Stimulated activated naive B cell treated with anti-CD40 and anti-IgM and Interleukin-4, amounts not matched to agents 10 μg/mL and 1 μg/mL and 100 μg/mL, for 72 hours (primary cell): ENCODE results near the gene KCNMA1.
"Not testable (repeated sequence)": the region's sequence is repeated elsewhere in the genome, so short reads cannot be mapped to it uniquely, and the experiment has no call there.

ENCODE experiments used
- ATAC-seq, 2 donors: fragments of 150-1000 bp; cut with Tn5 transposase; replicated peaks; 2 replicates each; pipeline ENCODE4 v1.10.0; 2021; ENCODE audit warnings: moderate library complexity in 1 of 2
- DNase-seq: peaks from one replicate; pipeline ENCODE4 v3.0.0; 2021
- H3K27ac Mint-ChIP-seq: one replicate; pipeline ENCODE4 v1.8.0; 2022; ENCODE audit warnings: mild to moderate bottlenecking, mixed read lengths
- H3K27me3 Mint-ChIP-seq, 2 donors: one replicate each; pipeline ENCODE4 v1.8.0; 2022; ENCODE audit warnings: mixed read lengths in 2 of 2
- H3K36me3 Mint-ChIP-seq, 2 donors: one replicate each; pipeline ENCODE4 v1.8.0; 2022; ENCODE audit warnings: mixed read lengths in 2 of 2, mild to moderate bottlenecking in 1 of 2
- H3K4me1 Mint-ChIP-seq, 2 donors: one replicate each; pipeline ENCODE4 v1.8.0; 2022; ENCODE audit warnings: mixed read lengths in 2 of 2, mild to moderate bottlenecking in 1 of 2
- H3K4me3 Mint-ChIP-seq, 2 donors: one replicate each; pipeline ENCODE4 v1.8.0; 2022; ENCODE audit warnings: mild to moderate bottlenecking in 2 of 2, mixed read lengths in 2 of 2, moderate library complexity in 1 of 2
- H3K9me3 Mint-ChIP-seq, 2 donors: one replicate each; pipeline ENCODE4 v1.8.0; 2022; ENCODE audit warnings: mixed read lengths in 2 of 2, mild to moderate bottlenecking in 1 of 2

KCNMA1 gene

GRCh38 chr10:77350711-77351119, 286.9 kb downstream of the KCNMA1 start:
- H3K9me3 Mint-ChIP-seq = peaks cover 0 to 3% of the 10 kb centered on the region in 2 donors
- H3K4me1 Mint-ChIP-seq = no peaks in the 10 kb centered on the region
- H3K27me3 Mint-ChIP-seq = peaks cover 0 to 5% of the 10 kb centered on the region in 2 donors
- H3K27ac Mint-ChIP-seq = no peak overlapping the region
- no peaks in the 10 kb centered on the region for H3K36me3 Mint-ChIP-seq
- DNase-seq (no peak), ATAC-seq (peak; percentile 19 to 27)
- H3K4me3 Mint-ChIP-seq = no peak overlapping the region

GRCh38 chr10:77350134-77350533, 287.5 kb downstream of the KCNMA1 start:
- DNase-seq = no peak
- peaks cover 0 to 5% of the 10 kb centered on the region in 2 donors for H3K27me3 Mint-ChIP-seq
- H3K4me1 Mint-ChIP-seq = no peaks in the 10 kb centered on the region
- no peak overlapping the region for H3K27ac Mint-ChIP-seq
- no peak overlapping the region for H3K4me3 Mint-ChIP-seq
- H3K36me3 Mint-ChIP-seq = no peaks in the 10 kb centered on the region
- no peak for ATAC-seq
- peaks cover 0 to 1% of the 10 kb centered on the region in 2 donors for H3K9me3 Mint-ChIP-seq

DNA sequence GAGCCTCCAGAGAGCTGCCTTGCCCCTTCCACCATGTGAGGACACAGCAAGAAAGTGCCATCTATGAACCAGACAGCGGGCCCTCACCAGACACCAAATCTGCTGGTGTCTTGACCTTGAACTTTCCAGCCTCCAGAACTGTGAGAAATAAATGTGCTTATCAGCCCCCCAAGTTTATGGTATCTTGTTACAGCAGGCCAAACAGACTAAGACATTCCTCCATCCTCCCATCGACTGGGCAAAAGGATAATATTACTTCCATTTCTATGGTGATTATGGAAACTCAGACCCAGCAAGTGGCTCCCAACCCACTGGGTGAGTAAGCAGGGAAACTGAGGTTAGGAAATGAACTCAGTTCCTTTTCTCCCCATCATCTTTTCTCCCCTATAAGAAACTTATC, 288.4 kb downstream of the KCNMA1 start:
- H3K4me3 Mint-ChIP-seq = no peak overlapping the region
- DNase-seq (no peak), ATAC-seq (no peak)
- no peak overlapping the region for H3K27ac Mint-ChIP-seq
- no peaks in the 10 kb centered on the region for H3K9me3 Mint-ChIP-seq
- no peaks in the 10 kb centered on the region for H3K36me3 Mint-ChIP-seq
- peaks cover 0 to 7% of the 10 kb centered on the region in 2 donors for H3K27me3 Mint-ChIP-seq
- H3K4me1 Mint-ChIP-seq = no peaks in the 10 kb centered on the region

- Mint-ChIP-seq H3K27ac (no peak overlapping the region), H3K36me3 (no peaks in the 10 kb centered on the region), H3K27me3 (peaks cover 0 to 12% of the 10 kb centered on the region in 2 donors), H3K4me3 (no peak overlapping the region), H3K9me3 (no peaks in the 10 kb centered on the region), H3K4me1 (no peaks in the 10 kb centered on the region)
- DNase-seq (no peak), ATAC-seq (no peak)
These were observed 288.9 kb downstream of the KCNMA1 start for GRCh38 chr10:77348751-77349150.

- Mint-ChIP-seq H3K27ac (no peak overlapping the region), H3K36me3 (no peaks in the 10 kb centered on the region), H3K4me1 (no peaks in the 10 kb centered on the region), H3K9me3 (peaks cover 0 to 2% of the 10 kb centered on the region in 2 donors), H3K27me3 (peaks cover 0 to 14% of the 10 kb centered on the region in 2 donors), H3K4me3 (no peak overlapping the region)
- no peak for ATAC-seq
- no peak for DNase-seq
These were observed 289.5 kb downstream of the KCNMA1 start for GRCh38 chr10:77348082-77348481.

DNA sequence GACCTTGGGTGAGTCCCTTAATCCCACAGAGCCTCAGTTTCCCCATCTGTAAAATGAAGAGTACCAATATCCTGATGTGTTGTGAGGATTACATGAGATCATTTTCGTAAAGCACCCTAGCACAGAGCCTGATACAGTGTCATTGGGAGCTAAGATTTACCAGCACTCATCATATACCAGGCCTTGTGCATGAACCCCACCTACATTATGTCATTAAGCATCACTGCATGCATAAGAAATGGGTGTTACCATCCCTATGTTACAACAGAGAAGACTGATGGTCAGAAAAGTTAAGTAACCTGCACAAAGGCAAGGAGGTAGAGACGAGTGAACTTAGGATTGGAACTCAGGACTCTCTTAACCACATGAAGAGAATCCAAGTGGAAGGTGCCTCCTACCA, 290.6 kb downstream of the KCNMA1 start:
- ATAC-seq = no peak
- H3K36me3 Mint-ChIP-seq = no peaks in the 10 kb centered on the region
- no peak overlapping the region for H3K27ac Mint-ChIP-seq
- H3K4me1 Mint-ChIP-seq = no peaks in the 10 kb centered on the region
- no peak for DNase-seq
- H3K4me3 Mint-ChIP-seq = no peak overlapping the region
- H3K9me3 Mint-ChIP-seq = peaks cover 0 to 2% of the 10 kb centered on the region in 2 donors
- H3K27me3 Mint-ChIP-seq = peaks cover 0 to 14% of the 10 kb centered on the region in 2 donors

- H3K4me3 Mint-ChIP-seq = no peak overlapping the region
- no peak for ATAC-seq
- H3K36me3 Mint-ChIP-seq = no peaks in the 10 kb centered on the region
- DNase-seq = no peak
- H3K4me1 Mint-ChIP-seq = no peaks in the 10 kb centered on the region
- H3K27ac Mint-ChIP-seq = no peak overlapping the region
- H3K27me3 Mint-ChIP-seq = peaks cover 4 to 24% of the 10 kb centered on the region in 2 donors
- peaks cover 2 to 9% of the 10 kb centered on the region in 2 donors for H3K9me3 Mint-ChIP-seq
These were observed 296.6 kb downstream of the KCNMA1 start for GRCh38 chr10:77341055-77341454.

- not testable (repeated sequence) for H3K36me3 Mint-ChIP-seq, H3K4me3 Mint-ChIP-seq, H3K27ac Mint-ChIP-seq, H3K9me3 Mint-ChIP-seq, DNase-seq, H3K4me1 Mint-ChIP-seq, ATAC-seq
- H3K27me3 Mint-ChIP-seq = peaks cover 4 to 28% of the 10 kb centered on the region in 2 donors
These were observed 297.7 kb downstream of the KCNMA1 start for GRCh38 chr10:77339872-77340271.

- Mint-ChIP-seq H3K27me3 (peaks cover 4 to 26% of the 10 kb centered on the region in 2 donors), H3K27ac (no peak overlapping the region), H3K9me3 (peaks cover 2 to 9% of the 10 kb centered on the region in 2 donors), H3K4me3 (no peak overlapping the region), H3K4me1 (no peaks in the 10 kb centered on the region), H3K36me3 (no peaks in the 10 kb centered on the region)
- DNase-seq = no peak
- ATAC-seq = no peak
These were observed 298.4 kb downstream of the KCNMA1 start for GRCh38 chr10:77339166-77339565.

DNA sequence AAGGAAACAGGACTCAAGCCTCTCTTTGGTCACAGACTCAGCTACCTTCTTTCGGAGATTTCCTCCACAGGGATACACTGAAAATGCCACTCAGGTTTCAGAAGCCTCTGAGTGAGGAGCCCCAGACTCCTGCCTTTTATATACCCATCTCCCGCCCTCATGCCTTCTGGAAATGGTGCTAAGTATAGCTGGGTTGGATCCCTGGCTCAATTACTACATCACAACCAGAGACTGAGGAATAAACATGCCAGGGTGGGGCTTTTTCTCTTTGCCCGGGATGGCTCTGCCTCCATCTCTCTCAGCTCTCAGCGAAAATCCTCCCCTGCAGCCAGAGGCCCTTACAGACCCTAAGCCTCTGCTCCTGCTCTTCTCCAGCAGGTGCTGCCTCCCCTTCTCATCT, 299.5 kb downstream of the KCNMA1 start:
- peaks cover 4 to 19% of the 10 kb centered on the region in 2 donors for H3K27me3 Mint-ChIP-seq
- peaks cover 0 to 9% of the 10 kb centered on the region in 2 donors for H3K9me3 Mint-ChIP-seq
- H3K27ac Mint-ChIP-seq = no peak overlapping the region
- ATAC-seq (no peak), DNase-seq (no peak)
- H3K36me3 Mint-ChIP-seq = no peaks in the 10 kb centered on the region
- H3K4me1 Mint-ChIP-seq = no peaks in the 10 kb centered on the region
- H3K4me3 Mint-ChIP-seq = no peak overlapping the region

GRCh38 chr10:77334501-77334900, 303.1 kb downstream of the KCNMA1 start:
- no peak for DNase-seq
- Mint-ChIP-seq H3K4me1 (no peaks in the 10 kb centered on the region), H3K27me3 (peaks cover 0 to 5% of the 10 kb centered on the region in 2 donors), H3K9me3 (peaks cover 0 to 5% of the 10 kb centered on the region in 2 donors), H3K36me3 (no peaks in the 10 kb centered on the region), H3K4me3 (no peak overlapping the region), H3K27ac (no peak overlapping the region)
- no peak for ATAC-seq

GRCh38 chr10:77333610-77334340, 303.8 kb downstream of the KCNMA1 start:
- ATAC-seq (no peak), DNase-seq (no peak)
- no peak overlapping the region for H3K4me3 Mint-ChIP-seq
- H3K4me1 Mint-ChIP-seq = no peaks in the 10 kb centered on the region
- peaks cover 0 to 5% of the 10 kb centered on the region in 2 donors for H3K27me3 Mint-ChIP-seq
- H3K36me3 Mint-ChIP-seq = no peaks in the 10 kb centered on the region
- H3K9me3 Mint-ChIP-seq = no peaks in the 10 kb centered on the region
- no peak overlapping the region for H3K27ac Mint-ChIP-seq

DNA sequence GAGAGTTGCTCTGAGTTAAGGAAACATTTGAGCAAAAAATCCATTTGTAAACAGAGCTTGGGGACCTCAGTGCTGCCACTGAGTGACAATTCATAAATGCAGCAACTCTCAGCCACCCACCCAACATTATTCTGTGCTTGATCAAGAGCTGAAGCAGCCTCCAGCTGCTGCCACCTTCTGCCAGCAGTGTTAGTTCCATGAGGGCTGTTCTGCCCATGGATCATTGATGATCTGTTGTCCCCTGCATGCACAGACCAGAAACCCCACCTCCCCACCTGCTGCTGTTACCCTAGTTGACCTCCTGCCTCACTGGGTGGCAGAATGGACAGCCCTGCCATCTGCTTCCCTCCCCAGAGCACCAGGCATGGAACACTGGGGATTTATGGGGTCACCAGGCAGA, 305.4 kb downstream of the KCNMA1 start:
- no peak overlapping the region for H3K27ac Mint-ChIP-seq
- H3K4me1 Mint-ChIP-seq = no peaks in the 10 kb centered on the region
- peaks cover 0 to 5% of the 10 kb centered on the region in 2 donors for H3K27me3 Mint-ChIP-seq
- no peak for ATAC-seq
- DNase-seq = no peak
- H3K4me3 Mint-ChIP-seq = no peak overlapping the region
- no peaks in the 10 kb centered on the region for H3K36me3 Mint-ChIP-seq
- no peaks in the 10 kb centered on the region for H3K9me3 Mint-ChIP-seq

- no peaks in the 10 kb centered on the region for H3K27me3 Mint-ChIP-seq
- DNase-seq (no peak), ATAC-seq (no peak)
- no peaks in the 10 kb centered on the region for H3K4me1 Mint-ChIP-seq
- no peaks in the 10 kb centered on the region for H3K36me3 Mint-ChIP-seq
- H3K4me3 Mint-ChIP-seq = no peak overlapping the region
- H3K9me3 Mint-ChIP-seq = no peaks in the 10 kb centered on the region
- no peak overlapping the region for H3K27ac Mint-ChIP-seq
These were observed 309.3 kb downstream of the KCNMA1 start for GRCh38 chr10:77328272-77328816.

DNA sequence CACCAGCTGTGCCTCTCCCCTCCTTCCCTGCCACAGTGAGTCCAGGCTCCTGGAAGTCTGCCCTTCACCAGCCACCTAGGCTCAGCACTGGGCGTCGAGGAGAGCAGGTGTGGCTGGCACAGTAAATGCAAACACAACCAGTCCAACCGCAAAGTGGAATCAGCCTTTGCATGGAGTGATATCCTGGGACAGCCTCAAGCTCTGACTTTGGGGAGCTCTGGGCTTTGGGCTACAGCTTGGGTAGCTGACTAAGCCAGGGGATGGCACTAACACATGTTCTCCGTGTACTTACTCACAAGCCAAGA, 312.4 kb downstream of the KCNMA1 start:
- no peak overlapping the region for H3K27ac Mint-ChIP-seq
- no peaks in the 10 kb centered on the region for H3K9me3 Mint-ChIP-seq
- DNase-seq = no peak
- ATAC-seq = no peak
- H3K4me1 Mint-ChIP-seq = no peaks in the 10 kb centered on the region
- H3K4me3 Mint-ChIP-seq = no peak overlapping the region
- no peaks in the 10 kb centered on the region for H3K36me3 Mint-ChIP-seq
- peaks cover 0 to 6% of the 10 kb centered on the region in 2 donors for H3K27me3 Mint-ChIP-seq
